NCI-H526 treated with DMSO at 0.1 percent for 48 hours (cell line): Measurements from ENCODE around the gene MARK2.

Source experiments
- DNase-seq: peaks from one replicate; lab custom pipeline; 2025; lab: John Stamatoyannopoulos, UW

MARK2 gene

GRCh38 chr11:63829823-63830489 lies 9.0 kb upstream of the MARK2 start:
- no peak for DNase-seq

DNA sequence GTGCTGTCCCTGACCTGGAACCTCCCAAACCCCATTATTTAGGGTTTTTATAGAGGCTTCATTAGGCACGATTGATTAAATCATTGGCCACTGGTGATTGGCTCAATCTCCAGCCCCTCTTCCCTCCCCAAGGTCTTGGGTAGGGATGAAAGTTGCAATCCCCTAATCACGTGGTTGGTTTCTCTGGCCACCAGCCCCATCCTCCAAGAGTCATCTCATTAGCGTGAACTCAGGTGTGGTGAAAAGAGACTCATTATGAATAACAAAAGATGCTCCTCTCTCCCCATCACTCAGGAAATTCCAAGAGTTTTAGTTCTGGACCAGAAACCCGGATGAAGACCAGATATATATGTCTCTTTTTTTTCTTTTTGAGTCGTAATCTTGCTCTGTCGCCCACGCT lies 7.6 kb upstream of the MARK2 start:
- no peak for DNase-seq

DNA sequence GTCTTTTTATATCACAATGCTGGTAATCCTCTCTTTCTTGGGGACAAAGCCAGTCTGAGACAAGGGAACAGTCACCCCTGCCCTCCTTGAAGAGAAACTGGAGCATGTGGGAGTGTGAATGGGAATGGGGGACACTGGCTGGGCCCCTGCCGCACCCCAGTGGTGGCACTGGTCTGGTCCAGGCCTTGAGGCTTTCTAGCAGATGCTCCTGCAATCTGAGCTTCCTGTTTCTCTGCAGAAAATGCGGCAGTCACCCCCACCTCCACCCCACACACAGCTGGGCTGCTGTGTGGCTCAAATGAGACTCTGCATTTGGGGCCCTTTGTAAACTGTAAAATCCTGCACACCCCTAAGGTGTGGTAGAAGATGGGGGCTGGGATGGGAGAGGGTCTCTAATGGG lies 6.6 kb upstream of the MARK2 start:
- no peak for DNase-seq

DNA sequence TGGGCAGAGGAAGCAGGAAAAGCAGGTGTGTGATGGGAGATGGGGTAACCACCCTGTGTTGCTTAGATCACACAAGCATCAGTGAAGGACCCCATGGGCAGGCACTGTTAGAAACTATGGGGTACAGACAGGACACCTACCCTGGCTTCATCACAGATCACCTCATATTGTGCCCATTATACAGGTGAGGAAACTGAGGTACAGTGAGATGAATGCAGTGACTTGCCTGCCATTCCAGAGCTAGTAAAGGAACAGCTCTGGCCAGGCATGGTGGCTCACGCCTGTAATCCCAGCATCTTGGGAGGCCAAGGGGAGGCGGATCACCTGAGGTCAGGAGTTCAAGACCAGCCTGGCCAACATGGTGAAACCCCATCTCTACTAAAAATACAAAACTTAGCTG lies 5.9 kb upstream of the MARK2 start:
- no peak for DNase-seq

DNA sequence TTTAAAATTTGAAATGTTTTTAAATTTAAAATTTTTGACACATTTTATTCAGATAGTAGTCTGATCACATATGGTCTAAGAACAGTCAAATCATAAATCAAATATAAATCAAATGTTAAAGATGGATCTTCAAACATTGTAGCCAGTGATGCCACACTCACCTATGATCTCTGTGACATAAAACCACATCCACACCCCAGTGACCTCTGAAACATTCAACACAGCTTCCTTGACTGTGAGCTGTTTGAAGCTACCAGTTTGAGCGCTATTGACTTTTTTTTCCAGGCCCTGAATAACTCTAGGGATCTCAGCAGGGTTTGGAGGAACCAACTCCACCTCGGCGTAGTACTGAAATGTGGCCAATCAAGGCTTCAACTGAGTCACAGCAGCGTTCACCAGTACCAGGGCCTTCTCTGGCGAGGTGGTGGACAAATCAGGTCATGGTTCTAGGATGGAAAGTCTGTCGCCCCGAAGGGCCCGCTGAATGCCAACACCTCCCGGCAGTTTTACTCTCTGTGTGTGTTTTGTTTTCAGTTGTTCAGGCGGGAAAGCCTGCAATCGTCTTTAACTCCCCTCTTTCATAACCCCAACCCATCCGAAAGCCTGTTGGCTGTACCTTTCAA lies 4.3 kb upstream of the MARK2 start:
- DNase-seq = no peak

GRCh38 chr11:63835158-63835545 lies 3.8 kb upstream of the MARK2 start:
- no peak for DNase-seq

DNA sequence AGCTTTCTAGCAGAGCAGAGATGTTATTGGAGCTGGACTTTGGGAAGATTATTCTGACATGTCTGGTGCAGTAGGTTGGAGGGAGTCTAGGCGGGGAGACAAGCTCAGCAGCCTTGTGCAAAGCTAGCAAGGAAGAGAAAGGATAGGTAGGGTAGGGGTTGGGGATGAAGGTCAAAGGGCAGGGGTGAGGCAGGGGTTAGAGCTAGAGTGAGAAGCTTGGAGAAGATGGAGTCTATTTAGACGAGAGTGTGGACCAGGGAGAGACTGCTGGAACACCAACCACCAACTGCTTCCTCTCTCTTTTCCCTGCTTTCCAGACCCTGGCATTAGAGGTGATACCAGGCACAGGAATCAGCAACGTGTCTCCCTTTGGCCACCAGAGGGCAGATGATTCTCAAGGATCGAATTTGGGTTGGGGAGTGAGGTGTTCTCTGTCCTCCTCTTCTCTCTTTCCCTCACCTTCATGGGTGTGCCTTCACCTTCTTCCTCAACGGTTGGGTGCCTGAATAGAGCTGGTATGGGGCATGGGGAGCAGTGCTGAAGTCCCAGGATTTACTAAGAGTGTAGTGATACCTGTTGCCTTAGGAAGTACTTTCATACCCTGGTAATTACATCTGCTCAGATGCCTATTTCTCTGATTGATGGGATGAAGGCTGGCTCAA lies 1.8 kb upstream of the MARK2 start:
- DNase-seq = peak; percentile 83

DNA sequence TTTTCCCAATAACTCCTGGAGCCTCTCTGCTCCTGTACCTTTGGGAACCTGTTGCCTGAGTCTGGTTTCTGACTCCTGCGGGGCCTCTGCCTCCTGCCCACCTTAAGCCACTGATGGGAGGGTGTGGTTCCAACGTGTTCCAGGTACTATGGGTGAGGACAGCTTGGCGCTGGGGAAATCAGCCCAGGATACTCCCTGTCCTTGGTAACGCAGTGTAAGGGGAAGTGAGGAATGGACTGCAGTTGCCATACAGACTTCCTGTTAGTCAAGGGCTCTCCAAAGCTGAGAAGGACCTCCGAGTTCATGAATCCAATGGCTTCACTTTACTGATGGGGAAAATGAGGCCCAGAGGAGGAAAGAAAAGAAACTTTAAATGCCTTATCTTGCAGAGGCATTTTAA lies 1.2 kb upstream of the MARK2 start:
- no peak for DNase-seq

DNA sequence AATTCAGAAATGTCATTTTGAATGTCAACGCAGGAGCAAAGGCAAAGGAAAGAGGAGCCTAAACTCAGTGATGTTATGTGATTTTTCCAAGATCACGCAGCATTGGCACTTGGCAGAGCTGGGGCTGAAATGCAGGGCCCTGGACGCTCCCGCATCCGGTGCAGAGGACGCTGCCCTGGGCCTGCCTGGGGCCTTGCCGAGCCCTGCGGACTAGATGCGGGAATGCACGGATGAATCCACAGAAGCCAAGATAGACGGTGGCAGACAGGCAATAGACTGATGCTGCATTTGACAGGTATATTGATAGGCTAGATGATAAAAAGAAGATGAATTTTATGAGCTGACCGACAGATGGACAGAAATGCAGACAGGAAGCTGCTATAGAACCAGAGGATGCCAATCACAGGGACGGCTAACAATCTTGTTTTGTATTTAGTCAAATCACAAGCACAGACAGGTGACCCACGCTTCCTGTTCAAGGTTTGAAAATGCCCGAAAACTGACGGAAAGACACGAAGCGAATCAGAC lies 696 bp upstream of the MARK2 start:
- no peak for DNase-seq

GRCh38 chr11:63839508-63840355 lies 822 bp downstream of the MARK2 start:
- DNase-seq = no peak

DNA sequence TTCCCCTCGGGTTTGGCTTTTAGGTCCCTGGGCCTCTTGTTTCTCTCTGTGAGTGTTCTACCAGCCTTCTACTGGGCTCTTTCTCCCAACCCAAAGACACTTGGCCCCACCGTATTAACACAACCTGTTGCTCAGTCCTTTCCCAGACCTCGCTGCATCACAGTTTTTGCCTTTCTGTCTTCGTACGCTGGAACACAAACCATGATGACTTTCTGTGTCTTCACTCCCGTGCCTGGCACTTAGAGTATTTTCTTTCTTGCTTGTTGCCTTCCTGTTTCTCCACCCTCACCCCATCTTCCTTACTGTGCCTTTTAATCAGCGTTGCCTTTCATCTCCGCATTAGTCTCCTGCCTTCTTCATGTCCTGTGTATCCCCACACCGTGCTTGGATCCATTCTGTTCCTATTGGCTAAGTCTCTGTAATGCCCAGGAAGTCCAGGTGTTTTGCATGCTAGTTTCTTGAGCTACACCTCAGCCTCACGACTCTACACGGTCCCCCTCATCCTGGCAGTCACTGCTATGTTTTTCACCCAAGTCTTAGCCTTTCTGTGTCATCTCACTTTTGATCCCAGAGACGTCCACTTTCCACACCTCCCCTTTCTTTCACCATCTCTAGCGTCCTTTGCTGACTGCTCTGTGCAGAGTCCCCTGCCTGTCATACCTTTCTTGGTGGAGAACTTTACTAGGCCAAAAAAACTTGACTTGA lies 1.6 kb downstream of the MARK2 start:
- no peak for DNase-seq

- DNase-seq = no peak
These were observed 2.6 kb downstream of the MARK2 start for GRCh38 chr11:63841554-63841953.

- DNase-seq = no peak
These were observed 4.1 kb downstream of the MARK2 start for GRCh38 chr11:63843041-63843440.

DNA sequence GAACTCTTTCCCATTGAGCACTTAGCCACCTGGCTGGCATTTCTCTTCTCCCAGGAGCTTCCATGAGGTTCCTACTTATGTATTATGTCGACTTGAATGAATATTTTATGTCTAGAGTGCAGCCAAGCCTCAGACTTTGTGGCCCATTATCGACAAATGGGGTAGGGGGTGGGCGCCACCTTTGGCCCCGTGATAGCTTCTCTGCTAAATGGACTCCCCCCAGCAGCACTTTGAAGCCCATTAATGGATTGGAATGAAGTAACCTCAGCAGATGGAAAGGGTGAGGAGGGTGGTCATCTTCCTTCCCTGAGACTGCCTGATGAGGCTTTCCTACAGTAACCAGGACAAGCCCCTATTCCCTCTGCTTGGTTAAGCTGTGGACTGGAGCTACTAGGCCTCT lies 5.9 kb downstream of the MARK2 start:
- no peak for DNase-seq

DNA sequence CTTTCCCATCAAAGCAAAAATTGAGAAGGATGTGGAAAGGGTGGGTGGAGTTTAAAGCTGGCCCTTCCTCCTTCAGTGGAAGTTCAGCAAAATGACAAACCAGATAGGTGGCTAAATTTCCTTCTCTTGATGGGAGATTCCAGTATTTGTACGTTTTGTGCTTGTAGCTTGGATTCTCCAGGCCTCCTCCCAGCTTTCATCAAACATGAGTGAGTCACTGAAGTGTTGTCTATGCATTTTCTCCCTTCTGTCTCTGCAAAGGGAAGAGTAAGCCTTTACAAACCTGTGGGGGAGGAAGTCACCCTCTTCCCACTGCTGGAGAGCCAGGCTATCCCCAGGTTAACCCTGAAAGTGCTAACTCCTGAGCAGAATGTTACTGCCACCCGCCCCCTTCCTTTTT lies 6.4 kb downstream of the MARK2 start:
- DNase-seq = no peak

GRCh38 chr11:63845911-63846310 lies 7.0 kb downstream of the MARK2 start:
- no peak for DNase-seq

- no peak for DNase-seq
These were observed 8.0 kb downstream of the MARK2 start for GRCh38 chr11:63846897-63847296.

DNA sequence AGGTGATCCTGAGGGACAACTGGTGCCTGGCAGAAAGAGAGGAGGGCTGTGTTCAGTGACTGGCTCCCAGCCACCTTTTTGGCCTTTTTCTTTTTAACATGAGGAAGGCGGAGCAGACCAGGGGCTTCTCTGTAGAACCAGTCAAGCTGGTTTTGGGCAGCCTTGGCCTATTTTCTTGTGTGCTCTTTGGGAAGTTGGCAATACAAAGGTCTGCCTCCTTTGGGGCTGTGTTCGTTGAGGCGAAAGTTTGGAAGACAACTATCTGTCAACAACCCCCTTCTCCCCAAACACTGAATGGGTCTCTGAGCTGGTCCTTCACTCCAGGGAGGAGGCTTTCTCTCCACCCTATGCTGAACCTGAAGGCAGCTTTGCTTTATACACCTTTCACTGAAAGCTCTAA lies 8.5 kb downstream of the MARK2 start:
- DNase-seq = no peak

DNA sequence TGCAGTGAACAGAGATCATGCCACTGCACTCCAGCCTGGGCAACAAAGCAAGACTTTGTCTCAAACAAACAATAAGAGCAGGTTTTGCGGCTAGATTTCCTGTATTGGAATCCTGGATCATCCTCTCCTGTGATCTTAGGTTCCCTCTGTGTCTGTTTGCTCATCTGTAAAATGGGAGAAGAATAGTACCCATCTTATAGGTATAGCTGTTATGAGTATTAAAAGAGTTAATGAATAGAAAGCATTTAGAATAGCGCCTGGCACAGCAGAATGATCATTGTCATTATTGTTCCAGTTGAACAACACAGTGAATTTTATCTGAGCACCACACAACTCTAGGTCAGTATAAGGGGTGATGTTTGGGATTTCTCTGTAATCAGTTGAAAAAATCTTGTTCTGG lies 10.8 kb downstream of the MARK2 start:
- DNase-seq = no peak

GRCh38 chr11:63850920-63851319 lies 12.0 kb downstream of the MARK2 start:
- no peak for DNase-seq

- no peak for DNase-seq
These were observed 12.5 kb downstream of the MARK2 start for GRCh38 chr11:63851364-63851763.

DNA sequence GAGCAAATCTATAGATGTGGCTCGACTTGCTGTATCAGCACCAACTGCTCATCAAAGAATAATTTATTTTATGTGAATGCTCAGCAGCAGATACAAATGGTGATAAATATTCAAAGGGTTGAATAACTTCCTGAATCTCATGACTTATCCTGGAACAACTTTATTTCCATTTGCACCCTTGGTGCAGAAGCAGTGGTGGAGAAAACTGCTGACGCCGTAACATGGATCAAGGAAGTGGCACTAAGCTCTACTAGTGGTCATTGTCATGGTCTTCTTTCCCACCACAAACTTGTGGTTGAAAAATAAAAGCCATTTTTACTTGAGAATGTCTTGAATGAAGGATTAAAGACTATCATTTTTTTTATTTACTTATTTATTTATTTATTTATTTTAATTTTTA lies 14.6 kb downstream of the MARK2 start:
- DNase-seq = no peak
